Measurements from ENCODE around the gene TRA2B. TPM values are rescaled to one million over a fixed set of nuclear protein-coding genes. Genes with fewer than 3 reads are reported as not detected.

The TRA2B gene
- total RNA-seq, 1 experiment from 2014 or later = 246 TPM

DNA sequence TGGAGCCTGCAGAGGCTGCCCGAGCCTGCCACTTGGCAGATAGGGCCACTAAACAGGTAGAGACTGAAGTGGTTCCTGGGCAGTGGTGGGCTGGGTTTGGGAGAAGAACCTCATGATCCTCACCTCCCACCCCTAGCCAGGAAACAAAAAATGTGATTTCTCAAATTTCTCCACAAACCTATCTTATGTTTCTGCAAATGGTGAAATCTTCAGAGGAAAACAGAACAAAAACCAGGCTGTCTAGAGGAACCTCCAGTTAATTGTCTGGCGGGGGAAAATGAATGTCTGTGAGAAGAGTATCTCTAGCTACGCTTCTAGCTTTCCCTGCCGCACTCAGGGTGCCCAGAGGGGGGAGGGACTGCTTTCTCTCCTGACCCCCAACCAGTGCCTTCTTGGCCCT is 55.9 kb downstream of the TRA2B start:
- TF ChIP-seq, protein P1, sequence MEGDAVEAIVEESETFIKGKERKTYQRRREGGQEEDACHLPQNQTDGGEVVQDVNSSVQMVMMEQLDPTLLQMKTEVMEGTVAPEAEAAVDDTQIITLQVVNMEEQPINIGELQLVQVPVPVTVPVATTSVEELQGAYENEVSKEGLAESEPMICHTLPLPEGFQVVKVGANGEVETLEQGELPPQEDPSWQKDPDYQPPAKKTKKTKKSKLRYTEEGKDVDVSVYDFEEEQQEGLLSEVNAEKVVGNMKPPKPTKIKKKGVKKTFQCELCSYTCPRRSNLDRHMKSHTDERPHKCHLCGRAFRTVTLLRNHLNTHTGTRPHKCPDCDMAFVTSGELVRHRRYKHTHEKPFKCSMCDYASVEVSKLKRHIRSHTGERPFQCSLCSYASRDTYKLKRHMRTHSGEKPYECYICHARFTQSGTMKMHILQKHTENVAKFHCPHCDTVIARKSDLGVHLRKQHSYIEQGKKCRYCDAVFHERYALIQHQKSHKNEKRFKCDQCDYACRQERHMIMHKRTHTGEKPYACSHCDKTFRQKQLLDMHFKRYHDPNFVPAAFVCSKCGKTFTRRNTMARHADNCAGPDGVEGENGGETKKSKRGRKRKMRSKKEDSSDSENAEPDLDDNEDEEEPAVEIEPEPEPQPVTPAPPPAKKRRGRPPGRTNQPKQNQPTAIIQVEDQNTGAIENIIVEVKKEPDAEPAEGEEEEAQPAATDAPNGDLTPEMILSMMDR (IDR thresholded peaks at IDR 0.05; ENCODE audit: unreplicated experiment) = no peak
- Mint-ChIP-seq H3K4me1 (ENCODE audit: insufficient read depth, unreplicated experiment) (peaks cover 5% of the 10 kb centered on the region), H3K27me3 (ENCODE audit: insufficient read depth, unreplicated experiment) (no peaks in the 10 kb centered on the region), H3K4me3 (ENCODE audit: unreplicated experiment) (no peak overlapping the region), H3K9me3 (ENCODE audit: unreplicated experiment) (no peaks in the 10 kb centered on the region), H3K36me3 (ENCODE audit: insufficient read depth, unreplicated experiment) (no peaks in the 10 kb centered on the region), H3K27ac (ENCODE audit: low read depth, unreplicated experiment) (no peak overlapping the region)
- ChIA-PET CTCF (no interaction called here), POLR2A (no interaction called here)
- DNase-seq (ENCODE audit: unreplicated experiment) = no peak
- intact Hi-C loops (cut with micrococcal nuclease) = no loop called here
- no TSS peak for BruUV-seq (replicated peaks)

- ChIA-PET CTCF (interaction anchor here (0.7 kb wide), 1 partner anchor 14 kb away, joined by 3 read pairs; no protein-coding TSS in a partner anchor), POLR2A (no interaction called here)
- TF ChIP-seq, protein P1 (IDR thresholded peaks at IDR 0.05; ENCODE audit: unreplicated experiment) = no peak
- Mint-ChIP-seq H3K36me3 (ENCODE audit: insufficient read depth, unreplicated experiment) (no peaks in the 10 kb centered on the region), H3K27ac (ENCODE audit: low read depth, unreplicated experiment) (no peak overlapping the region), H3K9me3 (ENCODE audit: unreplicated experiment) (no peaks in the 10 kb centered on the region), H3K4me3 (ENCODE audit: unreplicated experiment) (no peak overlapping the region), H3K27me3 (ENCODE audit: insufficient read depth, unreplicated experiment) (no peaks in the 10 kb centered on the region), H3K4me1 (ENCODE audit: insufficient read depth, unreplicated experiment) (peaks cover 5% of the 10 kb centered on the region)
- no peak for DNase-seq (ENCODE audit: unreplicated experiment)
- BruUV-seq (replicated peaks) = no TSS peak
- intact Hi-C loops (cut with micrococcal nuclease) = no loop called here
Observed at GRCh38 chr3:185880600-185880999, 57.2 kb downstream of the TRA2B start.

DNA sequence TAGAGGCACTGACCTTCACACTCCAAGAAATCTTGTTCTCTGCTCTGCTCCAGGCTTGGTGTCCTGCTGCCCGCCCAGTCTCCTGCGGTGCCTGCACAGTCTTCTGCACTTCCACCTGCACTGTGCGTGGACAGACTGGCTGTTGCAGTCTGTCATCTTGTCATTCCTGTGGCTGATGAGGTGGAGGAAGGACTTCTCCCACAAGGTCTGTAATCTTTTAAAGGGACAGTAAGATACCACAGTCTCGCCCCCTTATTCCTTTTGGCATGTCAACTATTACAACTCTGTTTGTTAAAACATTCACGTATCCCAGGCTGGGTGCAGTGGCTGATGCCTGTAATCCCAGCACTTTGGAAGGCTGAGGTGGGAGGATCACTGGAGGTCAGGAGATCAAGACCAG is 58.9 kb downstream of the TRA2B start:
- no peak overlapping the region for H3K4me3 Mint-ChIP-seq (ENCODE audit: unreplicated experiment)
- ChIA-PET POLR2A (no interaction called here), CTCF (interaction anchor here (0.7 kb wide), 1 partner anchor 146 kb away, joined by 3 read pairs; no protein-coding TSS in a partner anchor)
- no peak for DNase-seq (ENCODE audit: unreplicated experiment)
- H3K4me1 Mint-ChIP-seq (ENCODE audit: insufficient read depth, unreplicated experiment) = peaks cover 5% of the 10 kb centered on the region
- BruUV-seq (replicated peaks) = no TSS peak
- no peak overlapping the region for H3K27ac Mint-ChIP-seq (ENCODE audit: low read depth, unreplicated experiment)
- H3K36me3 Mint-ChIP-seq (ENCODE audit: insufficient read depth, unreplicated experiment) = no peaks in the 10 kb centered on the region
- TF ChIP-seq, protein P1 (IDR thresholded peaks at IDR 0.05; ENCODE audit: unreplicated experiment) = no peak
- no peaks in the 10 kb centered on the region for H3K27me3 Mint-ChIP-seq (ENCODE audit: insufficient read depth, unreplicated experiment)
- intact Hi-C loops (cut with micrococcal nuclease) = no loop called here
- H3K9me3 Mint-ChIP-seq (ENCODE audit: unreplicated experiment) = no peaks in the 10 kb centered on the region

DNA sequence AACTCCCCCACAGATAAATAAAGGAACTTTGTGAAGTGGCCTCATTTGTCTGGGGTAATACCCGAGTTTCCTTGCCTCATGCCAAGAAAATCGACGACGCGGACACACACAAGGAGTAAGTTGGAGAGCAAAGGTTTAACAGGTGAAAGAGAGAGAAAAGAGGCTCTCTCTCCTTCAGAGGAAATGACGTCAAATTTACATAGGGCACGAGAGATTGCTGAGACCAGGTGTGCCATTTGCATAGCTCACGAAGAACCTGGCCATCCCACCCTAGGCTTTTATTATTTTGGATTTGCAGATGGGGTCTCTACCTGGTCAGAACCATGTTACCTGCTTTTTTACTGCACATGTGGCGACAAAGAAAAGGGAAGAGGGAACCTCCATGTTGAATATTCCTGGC is 63.7 kb downstream of the TRA2B start:
- Mint-ChIP-seq H3K9me3 (ENCODE audit: unreplicated experiment) (no peaks in the 10 kb centered on the region), H3K4me1 (ENCODE audit: insufficient read depth, unreplicated experiment) (no peaks in the 10 kb centered on the region), H3K36me3 (ENCODE audit: insufficient read depth, unreplicated experiment) (no peaks in the 10 kb centered on the region), H3K4me3 (ENCODE audit: unreplicated experiment) (no peak overlapping the region), H3K27ac (ENCODE audit: low read depth, unreplicated experiment) (no peak overlapping the region), H3K27me3 (ENCODE audit: insufficient read depth, unreplicated experiment) (no peaks in the 10 kb centered on the region)
- ChIA-PET POLR2A (interaction anchor here (1.0 to 1.4 kb wide), 2 partner anchors 33 to 85 kb away, joined by 3 to 4 read pairs; no protein-coding TSS in a partner anchor), CTCF (no interaction called here)
- intact Hi-C loops (cut with micrococcal nuclease) = no loop called here
- no TSS peak for BruUV-seq (replicated peaks)
- DNase-seq (ENCODE audit: unreplicated experiment) = no peak
- TF ChIP-seq, protein P1 (IDR thresholded peaks at IDR 0.05; ENCODE audit: unreplicated experiment) = no peak

All from MCF 10A (cell line).